GM20000 (cell line): Measurements from ENCODE around the gene RPA4.
"Not testable (repeated sequence)": the region's sequence is repeated elsewhere in the genome, so short reads cannot be mapped to it uniquely, and the experiment has no call there.

Experiments used
- DNase-seq: peaks from one replicate; pipeline ENCODE4 v3.0.0; 2012; ENCODE audit warnings: low spot score
- TF ChIP-seq, protein P1 (sequence below): IDR thresholded peaks from 2 replicates; pipeline ENCODE4 v1.5.1; 2012; ENCODE audit warnings: mild to moderate bottlenecking, control low read depth; ENCODE audit errors: extremely low read depth, missing control alignments

Gene RPA4, protein sequence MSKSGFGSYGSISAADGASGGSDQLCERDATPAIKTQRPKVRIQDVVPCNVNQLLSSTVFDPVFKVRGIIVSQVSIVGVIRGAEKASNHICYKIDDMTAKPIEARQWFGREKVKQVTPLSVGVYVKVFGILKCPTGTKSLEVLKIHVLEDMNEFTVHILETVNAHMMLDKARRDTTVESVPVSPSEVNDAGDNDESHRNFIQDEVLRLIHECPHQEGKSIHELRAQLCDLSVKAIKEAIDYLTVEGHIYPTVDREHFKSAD

DNA sequence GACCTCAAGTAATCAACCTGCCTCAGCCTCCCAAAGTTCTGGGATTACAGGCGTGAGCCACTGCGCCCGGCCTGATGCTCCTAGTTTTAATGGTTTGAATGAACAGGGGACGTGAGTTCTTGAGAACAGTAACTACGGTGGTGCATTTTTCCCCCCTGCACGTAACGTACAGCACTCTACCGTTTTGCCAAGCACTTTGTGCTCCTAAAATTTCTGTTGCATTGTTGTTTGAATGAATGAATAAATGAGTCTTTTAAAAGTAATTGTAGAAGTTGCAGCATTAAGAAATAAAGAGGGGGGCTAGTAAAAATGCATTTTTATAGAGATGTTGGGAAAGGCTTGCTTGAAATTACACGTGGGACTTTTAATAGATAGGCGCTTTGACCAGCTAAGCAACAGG lies at the start of gene RPA4:
Gene RPA4 (plus strand): TSS at position 301 of the 400 bp plus-strand sequence. CDS start 403 bp downstream, outside the sequence.
- DNase-seq, result no peak
- TF ChIP-seq, protein P1, sequence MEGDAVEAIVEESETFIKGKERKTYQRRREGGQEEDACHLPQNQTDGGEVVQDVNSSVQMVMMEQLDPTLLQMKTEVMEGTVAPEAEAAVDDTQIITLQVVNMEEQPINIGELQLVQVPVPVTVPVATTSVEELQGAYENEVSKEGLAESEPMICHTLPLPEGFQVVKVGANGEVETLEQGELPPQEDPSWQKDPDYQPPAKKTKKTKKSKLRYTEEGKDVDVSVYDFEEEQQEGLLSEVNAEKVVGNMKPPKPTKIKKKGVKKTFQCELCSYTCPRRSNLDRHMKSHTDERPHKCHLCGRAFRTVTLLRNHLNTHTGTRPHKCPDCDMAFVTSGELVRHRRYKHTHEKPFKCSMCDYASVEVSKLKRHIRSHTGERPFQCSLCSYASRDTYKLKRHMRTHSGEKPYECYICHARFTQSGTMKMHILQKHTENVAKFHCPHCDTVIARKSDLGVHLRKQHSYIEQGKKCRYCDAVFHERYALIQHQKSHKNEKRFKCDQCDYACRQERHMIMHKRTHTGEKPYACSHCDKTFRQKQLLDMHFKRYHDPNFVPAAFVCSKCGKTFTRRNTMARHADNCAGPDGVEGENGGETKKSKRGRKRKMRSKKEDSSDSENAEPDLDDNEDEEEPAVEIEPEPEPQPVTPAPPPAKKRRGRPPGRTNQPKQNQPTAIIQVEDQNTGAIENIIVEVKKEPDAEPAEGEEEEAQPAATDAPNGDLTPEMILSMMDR, result no peak

DNA sequence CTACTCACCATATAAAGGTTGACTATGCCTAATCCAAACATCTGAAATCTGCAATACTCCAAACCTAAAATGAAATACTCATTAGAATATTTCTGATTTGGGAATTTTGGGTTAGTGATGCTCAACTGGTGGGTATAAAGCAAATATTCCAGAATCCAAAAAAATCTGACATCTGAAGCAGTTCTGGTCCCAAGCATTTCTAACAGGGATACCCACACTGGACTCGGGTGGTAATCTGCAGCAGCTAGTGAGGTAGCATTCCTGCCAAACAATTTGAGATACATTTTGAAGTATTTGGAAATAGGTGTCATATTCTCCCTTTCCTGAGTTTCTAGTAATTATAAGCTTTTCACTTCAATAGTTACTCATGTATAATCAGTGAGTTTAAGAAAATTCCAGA lies 49.6 kb upstream of the RPA4 start:
- DNase-seq, result no peak
- TF ChIP-seq, protein P1, result no peak

DNA sequence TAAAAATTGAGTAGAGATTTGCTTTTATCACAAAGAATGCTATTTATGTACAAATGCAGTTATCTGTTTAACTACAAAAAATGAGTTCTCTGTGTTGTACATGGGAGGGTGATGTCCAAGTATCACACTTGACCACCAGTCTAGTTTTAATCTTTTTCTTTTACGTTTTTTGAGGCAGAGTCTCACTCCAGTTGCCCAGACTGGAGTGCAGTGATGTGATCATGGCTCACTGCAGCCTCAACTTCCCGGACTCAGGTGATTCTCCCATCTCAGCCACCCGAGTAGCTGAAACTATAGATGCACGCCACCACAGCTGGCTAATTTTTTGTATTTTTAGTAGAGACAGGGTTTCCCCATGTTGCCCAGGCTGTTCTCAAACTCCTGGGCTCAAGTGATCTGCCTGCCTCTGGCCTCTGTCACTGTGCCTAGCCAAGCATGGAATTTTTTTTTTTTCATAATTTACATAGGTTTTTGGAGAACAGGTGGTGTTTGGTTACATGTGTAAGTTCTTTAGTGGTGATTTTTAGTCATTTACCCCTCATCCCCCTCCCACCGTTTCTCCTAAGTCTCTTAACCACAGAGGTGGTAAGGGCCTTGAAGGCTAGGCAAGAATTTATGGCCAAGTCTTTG lies 47.9 kb upstream of the RPA4 start:
- TF ChIP-seq, protein P1, result no peak
- no peak for DNase-seq

DNA sequence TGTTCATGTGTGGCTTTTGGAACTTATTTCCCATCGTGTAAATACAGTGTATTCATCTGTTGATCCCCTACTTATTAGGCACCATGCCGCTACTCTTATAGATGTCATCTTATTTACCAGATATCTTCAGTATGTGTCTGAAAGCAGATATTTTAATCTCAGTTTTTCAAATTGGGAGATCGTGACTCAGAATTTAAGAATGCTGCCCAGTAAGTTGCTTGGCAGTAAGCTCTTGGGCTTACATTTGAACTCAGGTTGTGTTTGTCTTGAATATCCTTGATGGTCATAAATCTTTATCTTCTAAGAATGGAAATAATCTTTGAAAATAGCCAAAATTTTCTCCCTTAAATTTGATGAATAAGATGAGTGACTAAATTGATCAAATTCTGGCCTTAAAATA lies 45.9 kb upstream of the RPA4 start:
- DNase-seq, result no peak
- TF ChIP-seq, protein P1, result no peak

DNA sequence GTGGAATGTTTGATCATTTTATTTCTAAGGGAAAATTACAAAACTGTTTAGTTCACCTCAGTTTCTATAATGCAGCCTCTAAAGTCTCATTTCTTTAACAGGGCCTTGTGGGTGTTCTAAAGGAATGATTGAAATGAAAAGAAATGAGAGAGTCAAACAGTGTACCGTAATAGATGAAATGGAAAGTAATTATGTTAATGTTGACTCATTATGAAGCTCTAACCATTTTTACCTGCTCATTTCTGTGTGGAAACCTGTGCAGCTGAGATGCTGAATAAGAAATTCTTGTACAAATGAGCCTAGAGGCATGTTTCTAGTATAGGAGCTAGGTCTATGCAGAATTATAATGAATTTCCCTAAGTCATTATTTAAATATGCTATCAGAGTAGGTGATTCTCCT lies 45.2 kb upstream of the RPA4 start:
- TF ChIP-seq, protein P1, result no peak
- no peak for DNase-seq

DNA sequence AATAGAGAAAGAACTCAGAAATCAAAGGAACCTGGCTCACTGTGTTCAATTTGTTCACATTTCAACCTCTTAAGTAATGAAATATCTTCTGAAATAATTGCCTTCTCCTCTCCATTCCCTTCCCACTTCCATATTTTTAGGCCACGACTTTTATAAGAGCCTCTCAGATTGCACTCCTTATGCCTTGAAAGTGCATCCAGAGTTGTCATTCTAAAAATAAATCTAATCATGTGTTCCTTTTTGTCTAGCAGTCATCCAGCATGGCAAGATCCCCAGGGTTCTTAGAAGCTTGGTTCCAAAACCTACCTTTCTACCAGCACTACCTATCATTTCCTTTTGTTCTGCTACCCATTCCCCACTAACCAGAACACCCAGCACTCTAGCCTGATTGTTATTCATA lies 42.4 kb upstream of the RPA4 start:
- TF ChIP-seq, protein P1, result no peak
- DNase-seq, result no peak

DNA sequence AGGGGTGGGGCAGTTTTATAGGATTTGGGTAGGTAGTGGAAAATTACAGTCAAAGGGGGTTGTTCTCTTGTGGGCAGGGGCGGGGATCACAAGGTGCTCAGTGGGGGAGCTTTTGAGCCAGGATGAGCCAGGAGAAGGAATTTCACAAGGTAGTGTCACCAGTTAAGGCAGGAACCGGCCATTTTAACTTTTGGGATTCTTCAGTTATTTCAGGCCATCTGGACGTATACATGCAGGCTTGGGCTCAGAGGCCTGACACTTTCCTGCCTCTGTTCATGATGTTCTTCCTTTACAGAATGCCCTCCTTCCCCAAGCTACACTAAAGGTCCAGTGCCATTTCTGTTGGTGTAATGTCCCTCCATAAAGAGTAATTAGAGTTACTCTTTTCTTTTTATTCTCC lies 41.8 kb upstream of the RPA4 start:
- DNase-seq, result not testable (repeated sequence)

DNA sequence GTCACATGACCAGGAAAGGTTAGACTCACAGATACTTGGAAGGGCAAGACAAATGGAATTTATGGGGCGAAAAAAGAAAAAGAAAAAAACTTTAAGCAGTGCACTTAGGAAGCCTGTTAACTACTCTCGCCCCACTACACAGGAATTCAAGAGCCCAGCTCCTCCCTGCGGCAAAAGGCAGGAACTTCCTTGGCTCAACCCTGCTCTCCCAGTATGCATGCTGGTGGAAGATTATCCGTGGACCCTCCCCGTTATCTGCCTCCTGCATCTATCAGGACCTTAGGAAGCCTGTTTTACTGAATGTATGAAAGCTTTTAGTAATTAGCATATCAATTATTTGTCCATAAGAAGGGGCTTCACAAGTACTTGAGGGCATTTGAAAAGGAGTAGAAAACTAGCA lies 40.1 kb upstream of the RPA4 start:
- TF ChIP-seq, protein P1, result no peak
- no peak for DNase-seq
